Daoy (cell line): ENCODE data around the gene LMNTD1. TPM values are rescaled to one million over a fixed set of nuclear protein-coding genes. Genes with fewer than 3 reads are reported as not detected.
"Not testable (repeated sequence)": the region's sequence is repeated elsewhere in the genome, so short reads cannot be mapped to it uniquely, and the experiment has no call there.

Experiments
- DNase-seq: peaks from one replicate; pipeline ENCODE4 v3.0.0-alpha.2; 2015; ENCODE audit warnings: low read depth
- total RNA-seq: library from RNA; depleted of rRNA; stranded (reverse); fragments of >200 nt; shearing (Covaris generic); gene quantifications from 2 replicates; pipeline ENCODE4 v1.2.3, GENCODE V29; 2014

Gene LMNTD1
- total RNA-seq, 1 experiment from 2014 or later = 0.57 TPM

GRCh38 chr12:25433024-25433423 lies 120.1 kb downstream of the LMNTD1 start:
- DNase-seq = no peak

DNA sequence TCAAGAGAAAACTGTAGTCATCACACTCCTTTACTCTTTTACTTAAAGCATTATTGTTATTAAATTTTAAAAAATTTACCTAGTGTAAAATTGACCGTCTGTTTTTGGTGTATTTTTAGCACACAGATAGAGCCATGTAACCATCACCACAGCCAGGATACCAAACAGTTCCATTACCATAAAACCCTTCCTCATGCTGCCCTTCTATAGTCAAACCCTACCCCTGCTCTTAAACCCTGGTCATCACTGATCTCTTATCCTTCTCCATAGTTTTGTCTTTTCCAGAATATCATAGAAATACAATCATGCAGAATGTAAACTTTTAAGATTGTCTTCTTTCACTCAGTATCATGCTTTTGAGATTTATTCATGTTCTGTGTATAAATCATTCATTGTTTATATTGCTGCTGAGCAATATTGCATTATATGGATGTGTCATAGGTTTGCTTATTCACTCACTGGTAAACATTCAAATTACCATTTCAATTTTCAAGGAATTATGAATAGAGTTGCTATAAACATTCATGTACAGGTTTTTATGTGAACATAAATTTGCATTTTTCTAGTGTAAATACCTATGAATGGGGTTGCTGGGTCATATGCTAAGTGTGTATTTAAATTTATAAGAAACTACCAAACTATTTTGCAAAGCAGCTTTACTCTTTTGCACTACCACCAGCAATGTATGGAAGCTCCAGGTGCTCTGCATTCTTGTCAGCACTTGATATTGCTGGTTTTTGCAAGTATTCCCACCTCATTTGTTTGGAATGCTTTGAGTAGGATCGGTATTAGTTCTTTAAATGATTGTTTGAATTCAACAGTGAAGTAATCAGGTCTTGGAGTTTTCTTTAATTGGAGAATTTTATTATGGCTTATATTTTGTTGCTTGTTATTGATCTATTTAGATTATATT lies 125.5 kb downstream of the LMNTD1 start:
- no peak for DNase-seq

- DNase-seq = not testable (repeated sequence)
Measured at GRCh38 chr12:25426821-25427220, 126.3 kb downstream of the LMNTD1 start.
